Stimulated activated CD4-positive, alpha-beta T cell treated with anti-CD3 and anti-CD28 coated beads, Interleukin-2, amount 100 ng/mL, for 24 hours (primary cell): Measurements from ENCODE around the gene SF1.

Experiments
- DNase-seq, 2 donors: peaks; one replicate each; pipeline ENCODE4 v3.0.0-alpha.2; 2020

SF1 gene

DNA sequence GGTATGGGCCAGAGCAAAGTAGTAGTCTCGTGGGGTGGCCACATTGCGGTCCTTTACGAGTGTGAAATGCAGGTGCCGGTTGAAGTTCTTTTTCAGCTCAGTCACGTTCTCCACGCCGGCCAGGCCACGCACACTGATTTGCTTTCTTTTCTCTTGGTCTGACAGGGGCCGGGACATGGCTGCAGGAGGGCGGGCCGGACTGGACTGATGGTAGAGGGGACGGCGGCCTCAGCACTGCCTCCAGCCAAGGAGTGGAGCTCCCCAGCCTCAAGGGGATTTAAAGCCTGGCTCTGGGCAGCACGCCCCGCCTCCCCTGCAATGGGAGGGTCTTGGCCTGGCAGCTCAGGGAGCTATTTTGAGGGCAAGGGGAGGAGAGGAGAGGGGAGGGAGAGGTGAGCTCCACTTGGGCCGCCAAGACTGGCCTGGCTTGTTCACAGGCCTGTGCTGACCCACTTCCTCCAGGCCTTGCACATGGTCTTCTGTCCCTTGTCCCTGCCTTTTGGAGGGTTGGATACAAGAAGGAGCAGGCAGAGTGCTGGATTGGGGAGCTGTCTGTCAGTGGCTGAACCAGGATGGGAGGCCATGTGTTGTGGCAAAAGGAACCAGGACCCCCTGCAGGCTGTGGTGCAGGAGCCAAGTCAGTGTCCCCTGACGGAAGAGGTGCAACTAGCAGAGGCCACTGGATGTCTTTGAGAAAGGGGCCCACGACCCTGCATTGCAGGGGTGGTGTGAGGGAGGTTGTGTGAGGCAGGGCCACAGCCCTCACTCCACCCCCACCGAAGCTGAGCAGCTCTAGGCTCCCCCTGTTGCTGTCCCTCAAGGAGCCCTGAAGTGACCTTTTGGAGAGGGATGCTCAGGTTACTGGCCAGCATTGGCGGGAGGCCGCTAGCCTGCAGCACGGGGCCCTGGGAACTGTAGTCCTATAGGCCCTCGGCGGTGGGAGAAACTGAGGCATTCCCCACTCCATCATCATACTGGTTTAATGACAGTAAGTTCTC is 18.3 kb downstream of the SF1 start, which contains the start of gene PYGM:
Gene PYGM (minus strand): TSS at position 253 of the 998 bp plus-strand sequence. CDS start 76 bp downstream, at position 177.
- no peak for DNase-seq

DNA sequence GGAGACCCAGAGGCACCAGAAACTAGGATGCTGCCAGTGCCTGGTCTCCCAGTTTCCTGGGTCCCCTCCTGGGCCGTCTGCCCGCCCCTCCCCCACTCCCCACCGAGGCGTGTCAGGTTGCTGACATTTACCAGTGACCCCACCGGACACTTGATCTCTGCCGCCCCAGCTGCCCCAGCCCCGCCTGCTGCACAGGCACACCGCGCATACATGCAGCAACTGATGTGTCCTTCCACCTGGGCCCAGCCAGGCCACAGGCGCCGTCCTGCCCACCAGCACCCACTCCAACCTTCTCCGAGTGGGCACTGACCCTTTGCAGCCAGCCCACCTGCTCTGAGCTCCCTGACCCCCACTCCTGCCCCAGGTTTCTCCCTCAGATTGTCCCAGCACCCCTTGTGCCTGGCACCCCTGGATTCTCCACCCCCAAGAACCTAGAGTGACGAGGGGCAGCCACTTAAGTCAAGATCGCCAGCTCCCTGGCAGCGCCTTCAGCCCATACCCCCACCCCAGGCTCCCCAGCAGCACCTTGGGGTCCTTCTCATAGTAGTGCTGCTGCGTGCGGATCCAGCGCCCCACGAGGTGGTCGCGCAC is 19.1 kb downstream of the SF1 start:
- no peak for DNase-seq

DNA sequence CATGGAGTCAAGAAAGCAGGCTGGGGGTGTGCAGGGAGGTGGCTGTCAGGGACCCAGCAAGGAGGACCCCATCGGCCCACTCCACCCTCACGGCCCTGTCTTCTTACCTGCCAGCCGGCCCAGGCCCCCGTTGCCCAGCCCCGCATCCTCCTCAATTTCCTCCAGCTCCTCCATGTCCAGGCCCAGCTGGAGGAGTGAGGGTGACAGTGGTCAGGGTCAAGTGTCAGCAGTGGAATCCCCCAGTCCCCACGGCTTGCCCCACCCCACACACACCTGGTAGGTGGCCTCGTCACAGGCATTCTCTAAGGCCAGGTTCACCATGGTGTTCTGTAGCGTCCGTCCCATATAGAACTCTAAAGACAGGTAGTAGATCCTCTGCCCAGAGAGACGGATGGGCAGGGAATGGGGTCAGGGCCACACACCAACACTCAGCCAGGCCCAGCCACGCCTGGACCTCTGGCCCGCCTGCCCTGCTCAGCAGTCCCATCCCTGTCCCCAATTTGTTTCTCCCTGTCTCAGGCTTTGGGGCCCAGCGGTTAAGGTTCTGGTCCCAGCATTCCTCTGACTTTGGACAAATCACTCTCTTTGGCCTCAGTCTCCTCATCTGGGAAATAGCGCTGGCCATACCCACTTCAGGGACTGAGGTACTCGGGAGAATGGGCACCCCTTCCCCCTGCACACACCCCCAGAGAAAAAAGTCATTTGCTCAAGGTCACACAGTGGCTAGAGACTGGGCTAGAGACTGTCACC is 19.8 kb downstream of the SF1 start:
- no peak for DNase-seq

DNA sequence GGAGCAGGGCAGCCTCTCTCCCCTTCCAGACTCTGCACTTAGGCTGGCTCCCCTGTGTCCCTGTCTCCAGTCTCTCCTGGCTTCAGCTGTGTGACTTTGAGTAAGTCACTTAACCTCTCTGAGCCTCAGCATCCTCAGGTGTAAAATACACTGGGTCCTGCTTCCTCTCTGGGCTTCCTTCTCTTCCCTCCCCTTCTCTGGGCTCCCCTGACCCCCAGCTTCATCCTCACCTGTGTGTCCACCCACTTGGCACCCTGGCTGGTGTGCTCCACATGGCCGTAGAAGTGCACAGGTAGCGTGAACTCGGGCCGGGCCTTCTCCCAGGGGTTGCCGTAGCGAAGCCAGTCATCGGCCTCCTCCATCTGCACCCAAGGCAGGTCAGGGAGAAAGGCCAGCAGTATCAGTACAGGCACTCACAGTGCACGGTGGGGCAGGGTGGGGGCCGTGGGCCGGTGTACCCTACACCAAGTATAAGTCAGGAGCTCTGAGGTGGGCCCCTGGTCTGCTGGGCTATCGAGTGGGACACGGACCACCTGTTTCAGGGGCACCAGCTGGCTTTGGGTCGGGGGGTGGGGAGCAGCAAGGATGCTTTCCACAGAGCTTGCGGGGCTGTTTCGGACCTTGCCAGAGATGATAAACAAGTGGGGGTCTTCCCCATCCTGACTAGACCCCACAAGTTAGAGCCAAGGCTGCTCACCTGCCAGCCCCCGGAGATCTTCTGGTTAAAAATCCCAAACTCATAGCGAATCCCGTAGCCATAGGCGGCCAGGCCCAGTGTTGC is 20.6 kb downstream of the SF1 start:
- DNase-seq, result no peak

DNA sequence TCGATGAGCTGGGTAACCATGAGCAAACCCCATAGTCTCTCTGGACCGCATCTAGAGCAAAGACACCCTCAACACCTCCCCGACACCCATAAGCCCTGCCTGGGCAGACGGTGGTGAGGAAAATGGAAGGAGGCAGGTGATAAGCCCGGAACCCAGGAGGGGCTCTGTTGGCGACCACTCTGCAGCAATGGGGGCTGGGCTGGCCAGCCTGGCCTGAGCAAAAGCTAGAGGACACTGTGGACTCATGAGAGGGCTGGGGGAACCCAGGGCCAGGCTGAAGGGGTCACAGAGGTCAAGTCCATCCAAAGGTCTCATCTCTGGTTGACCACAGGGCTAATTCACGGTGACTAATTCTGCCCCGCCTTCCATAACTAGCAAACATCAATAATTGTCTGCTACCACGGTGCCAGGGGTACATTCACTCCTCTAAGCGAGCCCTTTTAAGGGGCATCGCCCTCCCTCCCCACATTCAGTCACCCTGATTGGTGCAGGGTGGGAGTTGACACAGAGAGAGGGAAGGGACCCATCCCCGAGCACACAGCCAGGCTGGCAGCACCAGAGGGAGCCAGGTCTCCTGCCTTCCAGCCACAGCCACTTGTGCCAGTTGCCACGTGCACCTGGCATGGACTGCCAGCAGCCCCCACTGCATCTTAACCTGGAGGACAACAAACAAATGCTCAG is 22.5 kb downstream of the SF1 start:
- DNase-seq, result no peak

DNA sequence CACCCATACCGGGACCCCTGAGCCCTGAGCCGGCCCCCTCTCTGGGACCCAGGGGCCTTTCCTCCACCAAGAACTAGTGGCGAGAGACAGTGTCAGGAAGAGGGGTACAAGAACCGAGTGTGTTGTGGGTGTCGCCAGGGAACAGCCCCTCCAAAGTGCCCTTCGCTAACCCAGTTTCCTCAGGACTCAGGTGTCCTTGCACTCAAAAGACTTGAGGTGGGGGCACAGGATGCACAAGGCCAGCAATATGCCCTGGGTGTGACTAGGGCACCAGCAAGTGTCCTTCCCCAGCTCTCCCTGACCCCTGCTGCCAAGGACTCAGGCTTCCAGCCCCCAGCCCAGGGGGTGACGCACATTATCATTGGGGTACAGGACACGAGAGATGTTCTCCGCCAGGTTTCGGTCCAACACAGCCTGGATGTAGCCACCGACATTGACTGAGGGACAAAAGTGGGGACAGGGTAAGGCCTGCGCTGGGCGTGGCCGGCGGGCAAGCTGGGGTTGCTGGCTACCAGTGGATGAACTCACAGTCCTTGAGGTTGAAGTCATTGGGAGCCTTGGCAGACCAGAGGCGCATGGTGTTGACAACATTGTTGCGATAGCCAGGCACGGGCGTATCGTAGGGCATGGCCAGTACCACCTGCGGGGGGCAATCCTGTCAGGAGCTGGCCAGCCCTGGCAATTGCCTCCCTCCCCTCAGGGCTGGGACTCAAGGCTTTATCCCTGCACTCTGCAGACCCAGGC is 23.3 kb downstream of the SF1 start:
- no peak for DNase-seq

DNA sequence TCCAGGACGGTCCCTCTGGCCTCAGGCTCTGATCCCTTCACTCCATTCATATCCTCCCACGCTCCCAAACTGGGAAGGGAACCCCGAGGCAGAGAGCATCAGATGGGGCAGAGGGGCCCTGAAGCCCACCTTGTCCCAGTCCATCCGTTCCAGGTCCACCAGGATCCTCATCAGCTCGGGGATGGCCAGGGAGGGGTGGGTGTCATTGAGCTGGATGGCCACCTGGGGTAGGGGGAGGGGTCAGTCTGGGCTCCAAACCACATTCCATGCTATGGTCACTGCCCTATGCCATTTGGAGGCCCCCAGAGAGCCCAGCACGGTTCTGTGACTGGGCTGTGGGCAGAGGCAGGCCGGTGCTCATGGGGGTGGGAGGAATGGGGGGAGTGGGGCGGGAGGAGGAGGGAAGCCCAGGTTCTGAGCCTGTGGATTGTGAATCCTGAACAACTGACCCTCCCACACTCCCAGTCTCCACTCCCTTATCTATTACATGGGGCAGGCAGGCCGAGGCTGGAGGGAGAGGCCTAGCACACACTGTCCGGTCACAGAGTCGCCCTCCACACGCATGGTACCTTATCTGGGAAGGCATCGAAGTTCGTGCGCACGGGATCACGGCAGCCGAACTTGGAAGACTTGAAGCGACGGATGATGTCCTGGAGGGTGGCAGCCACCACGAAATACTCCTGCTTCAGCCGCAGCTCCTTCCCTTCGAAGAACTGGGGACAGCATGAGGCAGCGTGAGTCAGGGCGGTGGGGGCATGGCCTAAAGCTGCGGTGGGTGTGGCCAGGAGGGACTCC is 24.0 kb downstream of the SF1 start:
- no peak for DNase-seq

DNA sequence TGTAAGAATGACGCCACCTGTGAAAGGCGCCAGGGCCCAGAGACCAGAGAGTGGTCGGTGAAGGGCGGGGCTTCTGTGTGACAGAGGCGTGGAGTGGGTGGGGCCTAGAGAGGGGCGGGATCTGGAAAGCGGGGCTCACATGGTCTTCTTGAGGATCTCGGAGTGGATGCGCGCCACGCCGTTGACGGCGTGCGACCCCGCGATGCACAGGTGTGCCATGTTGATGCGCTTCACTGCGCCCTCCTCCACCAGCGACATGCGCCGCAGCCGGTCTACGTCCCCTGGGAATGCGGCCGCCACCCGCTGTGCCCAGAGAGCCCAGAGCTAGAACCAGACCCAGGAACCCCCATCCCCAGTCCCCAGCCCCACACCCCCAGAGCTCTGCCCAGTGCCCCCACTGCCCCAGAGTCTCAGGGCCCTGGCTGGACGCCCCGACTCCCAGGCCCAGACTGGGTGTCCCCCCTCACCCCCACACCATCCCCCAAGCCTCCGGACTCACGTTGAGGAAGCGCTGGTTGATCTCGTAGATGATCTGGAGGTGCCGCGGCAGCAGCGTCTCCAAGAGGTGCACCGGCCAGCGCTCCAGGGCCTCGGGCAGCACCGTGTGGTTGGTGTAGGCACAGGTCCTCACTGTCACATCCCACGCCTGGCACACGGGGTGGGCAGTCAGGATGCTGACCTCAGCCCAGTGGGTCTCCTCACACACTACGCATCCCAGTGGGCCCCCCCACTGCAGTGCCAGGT is 24.8 kb downstream of the SF1 start:
- no peak for DNase-seq

DNA sequence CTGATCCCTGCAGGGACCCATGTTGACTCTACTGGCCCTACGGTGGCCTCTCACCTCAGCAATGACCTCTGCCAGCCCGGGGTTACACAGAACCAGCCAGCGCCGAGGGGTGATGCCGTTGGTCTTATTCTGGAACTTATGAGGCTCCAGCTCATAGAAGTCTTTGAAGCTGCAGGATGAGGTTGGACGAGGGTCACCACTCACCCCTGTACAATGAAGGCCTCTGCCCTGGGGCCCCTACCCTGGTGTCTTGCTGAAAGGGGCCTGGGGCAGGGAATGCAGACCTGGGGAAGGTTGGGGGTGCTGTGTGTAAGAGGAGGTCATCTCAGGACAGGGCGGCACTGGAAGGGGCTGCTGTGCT is 25.3 kb downstream of the SF1 start:
- no peak for DNase-seq

DNA sequence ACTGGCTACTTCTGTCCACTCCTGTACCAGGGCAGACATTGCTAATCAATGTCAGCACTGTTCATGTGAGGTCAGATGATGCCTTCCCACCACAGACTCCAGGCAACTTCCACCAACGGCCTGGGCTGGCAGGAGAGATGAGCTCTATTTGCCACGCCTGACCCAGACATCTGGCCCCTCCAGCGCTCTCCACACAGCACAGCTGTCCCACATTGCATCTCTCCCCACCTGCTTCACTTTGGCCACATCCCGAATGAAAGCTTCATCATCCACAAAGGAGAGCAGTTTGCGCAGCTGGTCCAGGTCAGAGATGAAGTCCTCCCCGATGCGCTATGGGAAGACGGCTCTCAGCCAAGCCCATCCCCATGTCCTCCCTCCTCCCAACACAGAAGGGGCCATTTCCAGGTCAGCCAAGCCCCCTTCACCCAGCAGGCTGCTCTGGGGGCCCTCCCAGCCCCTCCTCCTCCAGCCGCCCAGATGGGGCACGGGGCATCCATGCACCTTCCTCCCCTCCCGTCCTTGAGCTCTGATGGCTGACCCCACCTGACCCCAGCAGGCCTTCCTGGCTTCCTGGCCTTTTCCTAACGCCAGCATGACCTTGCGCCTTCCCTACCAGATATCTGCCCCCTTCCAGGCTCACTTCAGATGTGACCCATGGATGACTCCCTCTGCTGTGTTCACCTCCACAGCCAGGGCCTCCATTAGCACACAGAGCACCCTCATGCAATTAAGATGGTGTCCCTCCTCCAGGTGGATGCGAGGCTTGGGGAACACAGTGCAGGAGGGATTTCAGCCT is 26.0 kb downstream of the SF1 start:
- no peak for DNase-seq

DNA sequence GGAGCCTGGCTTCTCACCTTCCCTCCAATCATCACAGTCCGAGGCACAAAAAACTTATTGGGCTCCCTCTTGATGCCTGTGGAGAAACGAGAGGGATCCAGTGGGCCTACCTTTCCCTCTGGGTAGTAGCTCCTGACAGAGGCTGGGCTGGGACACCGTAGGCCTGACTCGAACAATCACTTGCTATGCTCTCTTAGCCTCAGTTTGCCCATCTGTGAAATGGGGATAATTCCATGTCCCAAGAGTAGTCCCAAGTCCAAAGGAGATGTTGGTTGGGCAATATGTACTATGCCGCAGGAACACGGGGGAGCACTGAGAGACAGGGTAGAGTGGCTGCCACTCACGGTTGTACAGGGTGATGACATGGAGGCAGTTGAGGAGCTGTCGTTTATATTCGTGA is 26.8 kb downstream of the SF1 start:
- no peak for DNase-seq

DNA sequence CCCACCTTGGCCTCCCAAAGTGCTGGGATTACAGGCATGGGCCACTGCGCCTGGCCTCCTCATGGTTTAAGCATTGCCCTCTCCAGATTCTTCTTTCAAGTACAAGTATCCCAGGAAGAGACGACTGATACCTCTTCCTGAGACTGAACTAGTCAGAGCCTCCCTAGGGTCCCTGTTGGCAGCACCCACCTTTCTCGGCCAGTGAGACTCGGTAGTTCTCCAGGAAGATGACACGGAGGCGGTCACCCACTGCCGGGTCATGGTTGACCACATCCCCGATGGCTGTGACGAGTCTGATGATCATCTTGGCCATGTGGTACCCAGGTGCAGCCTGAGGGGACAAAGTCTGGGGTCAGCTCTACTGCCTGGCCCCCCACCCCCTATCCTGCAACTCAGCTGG is 27.2 kb downstream of the SF1 start:
- DNase-seq, result no peak

DNA sequence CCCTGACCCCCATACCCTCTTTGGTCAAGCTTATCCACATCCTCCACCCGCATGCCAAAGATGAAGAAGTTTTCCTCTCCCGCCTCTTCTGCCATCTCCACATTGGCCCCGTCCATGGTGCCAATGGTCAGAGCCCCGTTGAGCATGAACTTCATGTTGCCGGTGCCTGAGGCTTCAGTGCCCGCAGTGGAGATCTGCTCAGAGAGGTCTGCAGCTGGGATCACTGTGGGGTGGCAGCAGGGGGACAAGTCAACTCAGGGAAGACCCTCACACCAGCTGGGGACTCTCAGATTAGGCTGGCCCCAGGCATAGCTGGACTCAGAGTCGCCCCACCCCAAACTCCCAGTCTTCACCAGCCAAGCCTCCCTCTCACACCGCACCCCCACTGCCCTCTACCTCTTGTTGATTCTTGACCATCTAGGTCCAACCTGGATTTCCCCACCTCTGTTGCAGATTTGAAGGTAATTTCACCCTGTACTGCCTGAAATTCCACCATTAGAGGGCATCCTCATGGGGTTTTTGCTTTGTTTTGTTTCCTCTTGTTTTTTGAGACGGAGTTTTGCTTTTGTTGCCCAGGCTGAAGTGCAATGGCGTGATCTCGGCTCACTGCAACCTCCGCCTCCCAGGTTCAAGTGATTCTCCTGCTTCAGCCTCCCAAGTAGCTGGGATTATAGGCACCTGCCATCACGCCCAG is 27.8 kb downstream of the SF1 start:
- DNase-seq, result no peak

DNA sequence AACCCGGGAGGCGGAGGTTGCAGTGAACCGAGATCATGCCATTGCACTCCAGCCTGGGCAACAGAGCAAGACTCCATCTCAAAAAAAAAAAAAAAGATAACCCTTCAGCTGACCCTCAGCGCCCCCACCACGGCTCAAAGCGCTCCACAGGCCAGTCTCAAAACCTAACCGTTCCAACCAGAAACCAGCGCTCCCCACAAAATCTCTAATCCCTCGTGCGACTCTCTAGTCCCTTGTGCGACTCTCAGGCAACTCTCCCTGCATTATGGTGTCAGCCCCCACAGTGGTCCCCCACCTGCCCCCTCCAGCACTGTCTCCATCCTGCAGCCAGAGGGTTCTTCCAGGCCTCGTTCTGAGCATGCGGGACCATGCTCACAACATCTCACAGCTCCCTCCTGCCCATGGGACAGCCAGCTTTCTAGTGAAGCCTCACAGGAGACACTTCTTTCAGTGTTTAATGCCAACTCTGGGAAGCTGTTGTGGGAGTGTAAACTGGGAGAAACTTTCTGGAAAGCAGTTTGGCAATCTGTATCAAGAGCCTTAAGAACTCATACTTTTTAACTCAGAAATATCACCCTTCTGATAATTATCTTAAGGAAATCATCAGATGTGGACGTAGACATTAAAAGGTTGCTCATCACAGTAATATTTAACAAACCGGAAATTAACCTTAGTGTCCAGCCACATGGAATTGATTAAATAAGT is 30.2 kb downstream of the SF1 start:
- no peak for DNase-seq

DNA sequence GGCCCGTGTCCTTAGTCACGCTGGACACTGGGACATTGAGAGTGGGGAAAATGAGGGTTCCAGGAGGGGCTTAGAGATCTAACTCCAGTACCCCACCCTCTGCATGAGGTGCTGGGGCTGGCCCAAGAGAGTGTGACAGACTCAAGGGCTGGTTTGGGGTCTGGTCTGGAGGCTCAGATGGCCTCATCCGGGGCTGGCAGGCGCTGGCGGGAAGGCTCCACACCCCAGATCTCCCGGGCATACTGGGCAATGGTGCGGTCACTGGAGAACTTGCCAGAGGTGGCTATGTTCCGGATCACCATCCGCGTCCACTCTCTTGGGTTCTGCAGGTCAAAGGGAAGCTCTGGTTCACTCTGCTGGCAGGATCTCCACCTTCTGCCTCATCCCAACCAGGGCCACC is 31.9 kb downstream of the SF1 start:
- no peak for DNase-seq

DNA sequence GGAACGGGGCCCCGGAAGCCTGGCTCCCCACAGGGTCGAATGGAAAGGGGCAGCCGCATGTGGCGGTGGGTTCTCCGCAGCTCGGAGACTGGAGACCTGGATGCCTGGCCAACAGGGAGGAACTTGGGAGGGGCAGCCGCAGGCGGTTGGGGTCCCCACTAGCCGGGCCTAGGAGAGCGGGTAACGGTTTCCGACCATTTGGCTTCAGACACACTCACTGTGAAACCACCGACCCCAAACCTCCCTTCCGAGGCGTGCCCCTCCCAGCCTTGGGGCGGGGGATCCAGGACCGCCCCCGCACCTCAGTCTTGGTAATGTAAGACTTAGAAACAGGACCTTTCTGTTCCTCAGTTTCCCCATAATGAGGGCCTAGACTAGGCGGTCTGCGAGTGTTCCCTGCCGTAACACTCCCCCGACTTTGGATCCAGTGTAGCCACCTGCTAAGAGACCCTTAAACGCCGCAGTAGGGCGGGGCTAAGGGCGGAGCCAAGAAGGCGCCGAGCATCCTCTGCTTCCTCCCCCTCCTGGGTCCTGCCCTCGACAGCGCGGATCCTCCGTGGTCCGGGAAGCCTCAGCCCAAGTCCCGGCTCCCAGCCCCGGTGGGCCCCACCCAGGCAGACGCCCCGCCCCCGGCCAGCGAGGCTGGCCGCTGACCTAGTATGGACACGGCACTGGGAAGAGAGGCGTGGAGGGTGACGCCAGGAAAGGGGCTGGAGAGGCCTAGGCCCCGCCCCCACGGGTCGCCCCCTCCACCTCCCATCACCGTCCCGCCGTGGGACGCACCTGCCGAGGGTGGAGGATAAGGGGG is 32.6 kb downstream of the SF1 start:
- peak; percentile 62 to 65 for DNase-seq

DNA sequence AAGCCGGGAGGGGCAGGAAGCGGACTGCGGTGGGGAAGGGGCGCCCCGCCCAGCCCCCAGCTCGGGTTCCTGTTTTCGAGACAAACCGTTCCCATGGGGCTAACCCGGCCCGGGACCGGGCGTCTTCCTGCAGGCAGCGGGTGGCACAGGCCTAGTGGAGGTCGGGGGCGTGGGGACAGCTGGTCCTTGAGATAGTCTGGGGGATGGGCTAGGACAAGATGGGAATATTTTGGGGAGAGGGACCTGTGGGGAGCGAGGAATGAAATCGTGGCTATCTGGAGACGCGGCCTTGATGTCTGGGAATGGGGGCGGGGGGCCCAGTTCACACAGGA is 33.2 kb downstream of the SF1 start:
- peak; percentile 61 to 66 for DNase-seq
